HL-60/S4 treated with phorbol 12-myristate 13-acetate at 8.2 ng/mL for 4 days and 3 days (cell line): ENCODE data around the gene TP53TG5.

Experiments
- in situ Hi-C: fragments of 300-500 bp; cut with MboI; formaldehyde crosslinking; loops from 2 replicates; pipeline ENCODE4 v1.15.0; 2022; ENCODE audit warnings: low sequenced_read_pairs

Gene TP53TG5

GRCh38 chr20:45347297-45347935 is 30.7 kb downstream of the TP53TG5 start:
- in situ Hi-C loops: no loop called here

GRCh38 chr20:45346851-45347250 is 31.3 kb downstream of the TP53TG5 start:
- in situ Hi-C loops: no loop called here

- in situ Hi-C loops: no loop called here
Observed at GRCh38 chr20:45346291-45346718, 31.8 kb downstream of the TP53TG5 start.

GRCh38 chr20:45345104-45345936 is 32.8 kb downstream of the TP53TG5 start:
- in situ Hi-C loops: no loop called here

GRCh38 chr20:45344168-45344860 is 33.8 kb downstream of the TP53TG5 start:
- in situ Hi-C loops: no loop called here

GRCh38 chr20:45343532-45344167 is 34.5 kb downstream of the TP53TG5 start:
- in situ Hi-C loops: no loop called here

GRCh38 chr20:45342855-45343531 is 35.1 kb downstream of the TP53TG5 start:
- in situ Hi-C loops: no loop called here

GRCh38 chr20:45341939-45342854 is 35.9 kb downstream of the TP53TG5 start:
- in situ Hi-C loops: no loop called here

- in situ Hi-C loops: no loop called here
Observed at GRCh38 chr20:45341579-45341938, 36.6 kb downstream of the TP53TG5 start.

- in situ Hi-C loops: no loop called here
Observed at GRCh38 chr20:45340951-45341350, 37.2 kb downstream of the TP53TG5 start.

GRCh38 chr20:45340236-45340847 is 37.8 kb downstream of the TP53TG5 start:
- in situ Hi-C loops: no loop called here

GRCh38 chr20:45339799-45340198 is 38.3 kb downstream of the TP53TG5 start:
- in situ Hi-C loops: no loop called here

- in situ Hi-C loops: no loop called here
Observed at GRCh38 chr20:45339084-45339483, 39.0 kb downstream of the TP53TG5 start.

GRCh38 chr20:45338121-45339030 is 39.7 kb downstream of the TP53TG5 start:
- in situ Hi-C loops: no loop called here

GRCh38 chr20:45337367-45338120 is 40.6 kb downstream of the TP53TG5 start:
- in situ Hi-C loops: no loop called here

- in situ Hi-C loops: no loop called here
Observed at GRCh38 chr20:45336530-45337366, 41.4 kb downstream of the TP53TG5 start.

- in situ Hi-C loops: no loop called here
Observed at GRCh38 chr20:45330476-45330875, 47.6 kb downstream of the TP53TG5 start.
